ENCODE data around the gene FOXF1. TPM values are rescaled to one million over a fixed set of nuclear protein-coding genes. Genes with fewer than 3 reads are reported as not detected.

FOXF1 gene
- total RNA-seq, 2 donors from 2014 or later, result 4.1 TPM; not detected in 1

DNA sequence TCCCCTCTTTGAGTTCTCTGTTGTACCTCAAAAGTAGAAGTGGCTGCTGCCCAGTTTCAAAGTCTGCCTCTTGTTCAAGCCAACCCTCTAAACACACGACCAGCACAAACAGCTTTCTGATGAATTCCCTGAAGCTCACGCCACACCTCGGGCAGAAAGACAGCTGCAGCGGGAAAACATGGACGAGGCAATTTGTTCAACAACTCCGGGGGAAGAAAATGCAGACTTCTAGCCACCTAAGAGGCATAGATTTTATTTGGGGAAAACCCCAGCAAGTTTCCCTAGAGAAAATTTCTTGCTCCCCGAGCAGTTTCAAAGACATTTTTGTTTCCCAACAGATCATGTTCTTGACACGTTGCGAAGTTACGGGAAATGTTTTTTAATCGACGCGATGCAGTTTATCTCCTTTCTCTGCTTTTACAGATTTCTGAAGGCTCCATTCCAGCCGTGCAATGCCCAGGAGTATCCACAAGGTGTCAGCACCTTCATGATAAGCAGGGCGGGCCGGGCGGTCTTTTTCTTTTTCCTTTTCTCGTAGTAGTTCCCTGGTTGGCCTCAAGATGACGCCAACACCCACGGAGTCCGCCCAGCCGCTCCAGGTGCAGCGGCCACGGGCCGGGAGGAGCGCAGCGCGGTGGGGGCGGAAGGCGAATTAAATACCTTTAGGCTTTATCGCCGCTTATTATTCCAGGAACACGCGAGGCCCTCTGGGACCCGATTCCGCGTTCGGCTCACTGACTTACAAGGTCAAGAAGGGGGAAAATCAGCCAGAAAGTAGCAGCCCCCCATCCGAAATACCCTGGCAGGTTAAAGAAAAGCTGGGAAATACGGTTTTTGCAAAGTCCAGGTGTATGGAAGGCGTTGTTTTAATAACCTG, 53.4 kb downstream of the FOXF1 start:
- ATAC-seq (ENCODE audit: insufficient number of reproducible peaks, low FRiP score, low read depth), result peak; percentile 6
- Histone ChIP-seq H3K27ac (peak overlapping the region; percentile 91 to 97), H3K4me1 (ENCODE audit: control insufficient read depth in 1 of 2, low read depth in 2 of 2) (peaks cover 3 to 6% of the 10 kb centered on the region in 2 donors), H3K4me3 (peak overlapping the region; percentile 94), H3K9me3 (no peaks in the 10 kb centered on the region), H3K27me3 (replicated peaks; ENCODE audit: insufficient read depth) (no peaks in the 10 kb centered on the region), H3K36me3 (no peaks in the 10 kb centered on the region)
- peak; percentile 85 for DNase-seq (ENCODE audit: low spot score)
- TF ChIP-seq, protein P1, sequence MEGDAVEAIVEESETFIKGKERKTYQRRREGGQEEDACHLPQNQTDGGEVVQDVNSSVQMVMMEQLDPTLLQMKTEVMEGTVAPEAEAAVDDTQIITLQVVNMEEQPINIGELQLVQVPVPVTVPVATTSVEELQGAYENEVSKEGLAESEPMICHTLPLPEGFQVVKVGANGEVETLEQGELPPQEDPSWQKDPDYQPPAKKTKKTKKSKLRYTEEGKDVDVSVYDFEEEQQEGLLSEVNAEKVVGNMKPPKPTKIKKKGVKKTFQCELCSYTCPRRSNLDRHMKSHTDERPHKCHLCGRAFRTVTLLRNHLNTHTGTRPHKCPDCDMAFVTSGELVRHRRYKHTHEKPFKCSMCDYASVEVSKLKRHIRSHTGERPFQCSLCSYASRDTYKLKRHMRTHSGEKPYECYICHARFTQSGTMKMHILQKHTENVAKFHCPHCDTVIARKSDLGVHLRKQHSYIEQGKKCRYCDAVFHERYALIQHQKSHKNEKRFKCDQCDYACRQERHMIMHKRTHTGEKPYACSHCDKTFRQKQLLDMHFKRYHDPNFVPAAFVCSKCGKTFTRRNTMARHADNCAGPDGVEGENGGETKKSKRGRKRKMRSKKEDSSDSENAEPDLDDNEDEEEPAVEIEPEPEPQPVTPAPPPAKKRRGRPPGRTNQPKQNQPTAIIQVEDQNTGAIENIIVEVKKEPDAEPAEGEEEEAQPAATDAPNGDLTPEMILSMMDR (IDR thresholded peaks at IDR 0.05), result peak; percentile 100

Other genes starting within 250 kb of the FOXF1 start
- 10 to 100 TPM; 25.0 to 30.8 TPM for gene MTHFSD, start 44.7 kb downstream of the FOXF1 start, total RNA-seq
- gene FOXC2, start 56.3 kb downstream of the FOXF1 start, total RNA-seq, result 10 to 100 TPM; 54.5 to 60.7 TPM
- gene FOXL1, start 68.0 kb downstream of the FOXF1 start, total RNA-seq, result 10 to 100 TPM; 52.1 to 52.8 TPM

All from thoracic aorta (tissue), 2 donors.